SU-DHL-6 (cell line): ENCODE measurements around the gene ZNF462.

Experiments
- H2AFZ ChIP-seq: fragments of 200-600 bp; sonication (generic); 2 replicates; pipeline ENCODE4 v1.6.1; 2014; ENCODE audit warnings: low read depth, mild to moderate bottlenecking, moderate library complexity, mixed read lengths, antibody characterized with exemption, low read length; ENCODE audit not compliant: severe bottlenecking
- H3F3A ChIP-seq: fragments of 200-600 bp; shearing (Covaris generic); 2 replicates; pipeline ENCODE4 v1.6.0; 2016; ENCODE audit warnings: antibody characterized with exemption, mild to moderate bottlenecking; ENCODE audit not compliant: insufficient read depth
- H3K27ac ChIP-seq: fragments of 200-600 bp; sonication (generic); 2 replicates; pipeline ENCODE4 v1.5.1; 2016; ENCODE audit warnings: low read depth, mild to moderate bottlenecking, low read length, moderate library complexity, mixed read lengths
- H3K27me3 ChIP-seq: fragments of 200-600 bp; sonication (generic), shearing (Covaris generic); 2 replicates; pipeline ENCODE4 v1.6.0; 2014; ENCODE audit warnings: mild to moderate bottlenecking, low read length
- H3K36me3 ChIP-seq: fragments of 200-600 bp; sonication (generic); 2 replicates; pipeline ENCODE4 v1.6.1; 2014; ENCODE audit warnings: mild to moderate bottlenecking, low read length, mixed read lengths
- H3K4me2 ChIP-seq: fragments of 300-600, 200-600 bp; shearing (Covaris generic), sonication (generic); 2 replicates; pipeline ENCODE4 v1.6.0; 2014; ENCODE audit warnings: low read length, low read depth, mild to moderate bottlenecking; ENCODE audit not compliant: poor library complexity, severe bottlenecking
- H3K4me3 ChIP-seq: fragments of 200-600 bp; sonication (generic); 2 replicates; pipeline ENCODE4 v1.5.1; 2014; ENCODE audit warnings: antibody characterized with exemption, low read length, mild to moderate bottlenecking, mixed read lengths; ENCODE audit not compliant: insufficient read depth, poor library complexity, severe bottlenecking
- H3K79me2 ChIP-seq: fragments of 200-600 bp; sonication (generic); 2 replicates; pipeline ENCODE4 v1.6.1; 2014; ENCODE audit warnings: mild to moderate bottlenecking, low read length, moderate library complexity; ENCODE audit not compliant: insufficient read depth
- H3K9ac ChIP-seq: fragments of 200-600 bp; sonication (generic); 2 replicates; pipeline ENCODE4 v1.7.0; 2014; ENCODE audit warnings: mild to moderate bottlenecking, low read length
- H3K9me2 ChIP-seq: fragments of 200-600 bp; sonication (generic); replicated peaks from 2 replicates; pipeline ENCODE4 v1.6.1; 2014; ENCODE audit warnings: low read length; ENCODE audit not compliant: insufficient read depth
- H3K9me3 ChIP-seq: fragments of 200-600 bp; sonication (generic); 2 replicates; pipeline ENCODE4 v1.6.1; 2014; ENCODE audit warnings: low read length, mixed read lengths; ENCODE audit not compliant: insufficient read depth
- H4K20me1 ChIP-seq: fragments of 200-600 bp; sonication (generic); 2 replicates; pipeline ENCODE4 v1.6.1; 2014; ENCODE audit warnings: low read depth, mild to moderate bottlenecking, antibody characterized with exemption, low read length, moderate library complexity, mixed read lengths
- EZH2phosphoT487 ChIP-seq: fragments of 200-600 bp; sonication (generic), shearing (Covaris generic); conservative IDR thresholded peaks from 2 replicates; pipeline ENCODE4 v1.6.1; 2018; ENCODE audit warnings: mild to moderate bottlenecking, antibody characterized with exemption, low read length, moderate library complexity, mixed read lengths
- TF ChIP-seq, protein P1 (sequence below): fragments of 200-600 bp; sonication (generic); IDR thresholded peaks from one replicate; pipeline ENCODE4 v1.5.1; 2017; ENCODE audit warnings: antibody characterized with exemption, mild to moderate bottlenecking, low read length, moderate library complexity; ENCODE audit not compliant: insufficient read depth, poor library complexity, severe bottlenecking

The ZNF462 gene

DNA sequence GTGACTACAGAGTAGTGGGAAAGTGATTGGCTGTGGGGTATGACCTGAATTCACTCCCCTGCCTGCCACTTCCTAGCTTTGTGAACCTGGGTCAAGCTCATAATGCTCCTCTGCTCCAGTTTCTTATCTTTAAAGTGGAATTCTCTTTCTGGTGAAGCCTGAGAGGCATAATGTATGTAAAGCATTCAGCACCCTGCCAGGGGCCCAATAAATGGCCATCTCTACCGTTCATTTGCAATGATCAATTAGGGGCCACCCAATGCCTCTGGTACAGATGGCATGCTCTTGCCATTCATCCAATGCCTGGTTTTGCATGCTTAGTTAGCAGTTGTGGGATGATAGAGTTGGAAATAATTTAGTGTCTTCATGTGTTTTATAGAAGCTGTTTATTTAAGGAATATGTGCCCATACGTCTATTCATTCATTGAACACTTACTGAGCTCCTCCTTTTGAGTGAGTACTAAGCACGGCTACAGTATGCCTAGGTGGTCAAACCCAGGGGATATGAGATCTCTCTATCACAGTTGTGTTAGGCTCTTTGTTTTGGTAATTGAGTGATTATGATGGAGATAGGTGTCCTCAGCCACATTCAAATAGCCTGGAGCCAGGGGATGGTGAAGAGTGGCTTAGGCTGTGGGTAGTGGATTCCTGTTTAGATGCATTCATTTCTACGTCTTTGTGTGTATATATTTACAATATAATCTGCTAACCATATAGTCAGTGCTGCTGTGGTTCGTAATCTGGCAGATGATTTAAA is 15.3 kb downstream of the ZNF462 start:
- Histone ChIP-seq H3K79me2 (no peaks in the 10 kb centered on the region), H3K36me3 (no peaks in the 10 kb centered on the region), H3K9me2 (no peaks in the 10 kb centered on the region), H3F3A (no peaks in the 10 kb centered on the region), H3K4me3 (no peak overlapping the region), H3K27ac (no peak overlapping the region), H3K9ac (no peak overlapping the region), H4K20me1 (no peaks in the 10 kb centered on the region), H2AFZ (no peak overlapping the region), H3K4me2 (no peak overlapping the region), H3K9me3 (no peaks in the 10 kb centered on the region), H3K27me3 (no peaks in the 10 kb centered on the region)
- TF ChIP-seq, protein P1, sequence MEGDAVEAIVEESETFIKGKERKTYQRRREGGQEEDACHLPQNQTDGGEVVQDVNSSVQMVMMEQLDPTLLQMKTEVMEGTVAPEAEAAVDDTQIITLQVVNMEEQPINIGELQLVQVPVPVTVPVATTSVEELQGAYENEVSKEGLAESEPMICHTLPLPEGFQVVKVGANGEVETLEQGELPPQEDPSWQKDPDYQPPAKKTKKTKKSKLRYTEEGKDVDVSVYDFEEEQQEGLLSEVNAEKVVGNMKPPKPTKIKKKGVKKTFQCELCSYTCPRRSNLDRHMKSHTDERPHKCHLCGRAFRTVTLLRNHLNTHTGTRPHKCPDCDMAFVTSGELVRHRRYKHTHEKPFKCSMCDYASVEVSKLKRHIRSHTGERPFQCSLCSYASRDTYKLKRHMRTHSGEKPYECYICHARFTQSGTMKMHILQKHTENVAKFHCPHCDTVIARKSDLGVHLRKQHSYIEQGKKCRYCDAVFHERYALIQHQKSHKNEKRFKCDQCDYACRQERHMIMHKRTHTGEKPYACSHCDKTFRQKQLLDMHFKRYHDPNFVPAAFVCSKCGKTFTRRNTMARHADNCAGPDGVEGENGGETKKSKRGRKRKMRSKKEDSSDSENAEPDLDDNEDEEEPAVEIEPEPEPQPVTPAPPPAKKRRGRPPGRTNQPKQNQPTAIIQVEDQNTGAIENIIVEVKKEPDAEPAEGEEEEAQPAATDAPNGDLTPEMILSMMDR: no peak
- TF ChIP-seq EZH2phosphoT487: no peak

DNA sequence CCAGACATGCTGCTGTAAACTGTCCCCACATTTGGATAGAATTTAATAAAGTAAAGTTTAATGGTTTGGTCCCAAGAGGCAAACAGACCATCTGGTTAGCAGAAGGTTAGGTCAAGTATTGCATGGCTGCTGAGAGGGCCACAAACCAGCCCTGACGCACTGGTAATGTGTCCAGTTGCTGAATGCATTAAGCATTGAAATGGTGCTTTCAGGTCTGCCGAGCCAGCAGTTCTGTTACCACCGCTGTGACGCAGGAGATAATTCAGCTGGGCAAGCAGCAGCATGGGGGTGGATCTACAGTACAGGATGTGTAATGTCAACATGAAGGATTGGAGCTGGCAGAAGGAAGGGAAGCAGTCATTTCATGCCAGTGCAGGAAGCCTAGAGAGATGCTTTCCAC is 16.0 kb downstream of the ZNF462 start:
- no peaks in the 10 kb centered on the region for H3K36me3 ChIP-seq
- no peak overlapping the region for H3K4me3 ChIP-seq
- no peak overlapping the region for H2AFZ ChIP-seq
- H3K9me2 ChIP-seq: no peaks in the 10 kb centered on the region
- no peaks in the 10 kb centered on the region for H3F3A ChIP-seq
- no peak overlapping the region for H3K4me2 ChIP-seq
- no peaks in the 10 kb centered on the region for H4K20me1 ChIP-seq
- H3K9ac ChIP-seq: no peak overlapping the region
- H3K27me3 ChIP-seq: no peaks in the 10 kb centered on the region
- no peak overlapping the region for H3K27ac ChIP-seq
- TF ChIP-seq EZH2phosphoT487: no peak
- TF ChIP-seq, protein P1: no peak
- no peaks in the 10 kb centered on the region for H3K79me2 ChIP-seq
- H3K9me3 ChIP-seq: no peaks in the 10 kb centered on the region

DNA sequence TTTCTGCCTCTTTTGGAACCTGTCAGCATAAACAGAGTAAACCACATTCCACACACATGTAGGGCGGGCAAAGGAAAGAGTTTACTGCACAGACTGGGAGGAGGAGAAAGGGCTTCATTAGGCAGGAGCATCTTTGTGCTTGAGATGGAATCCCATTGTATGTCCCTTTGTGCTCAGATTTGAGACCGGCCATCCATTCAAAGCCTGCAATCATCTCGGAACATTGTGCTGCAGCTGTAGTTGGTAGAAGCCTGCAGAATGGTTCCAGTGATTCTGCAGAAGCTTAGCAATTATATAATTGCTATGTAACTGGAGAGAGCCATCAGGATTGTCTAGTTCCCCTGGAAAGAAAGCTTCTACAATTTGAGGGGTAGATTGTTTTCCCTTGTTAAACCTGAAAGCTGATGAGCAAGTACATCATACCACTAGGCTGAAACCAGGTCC is 16.5 kb downstream of the ZNF462 start:
- Histone ChIP-seq H3K79me2 (no peaks in the 10 kb centered on the region), H4K20me1 (no peaks in the 10 kb centered on the region), H2AFZ (no peak overlapping the region), H3K4me2 (no peak overlapping the region), H3K27me3 (no peaks in the 10 kb centered on the region), H3K4me3 (no peak overlapping the region), H3K36me3 (no peaks in the 10 kb centered on the region), H3K9me3 (no peaks in the 10 kb centered on the region), H3F3A (no peaks in the 10 kb centered on the region), H3K9me2 (no peaks in the 10 kb centered on the region), H3K9ac (no peak overlapping the region), H3K27ac (no peak overlapping the region)
- no peak for TF ChIP-seq EZH2phosphoT487

DNA sequence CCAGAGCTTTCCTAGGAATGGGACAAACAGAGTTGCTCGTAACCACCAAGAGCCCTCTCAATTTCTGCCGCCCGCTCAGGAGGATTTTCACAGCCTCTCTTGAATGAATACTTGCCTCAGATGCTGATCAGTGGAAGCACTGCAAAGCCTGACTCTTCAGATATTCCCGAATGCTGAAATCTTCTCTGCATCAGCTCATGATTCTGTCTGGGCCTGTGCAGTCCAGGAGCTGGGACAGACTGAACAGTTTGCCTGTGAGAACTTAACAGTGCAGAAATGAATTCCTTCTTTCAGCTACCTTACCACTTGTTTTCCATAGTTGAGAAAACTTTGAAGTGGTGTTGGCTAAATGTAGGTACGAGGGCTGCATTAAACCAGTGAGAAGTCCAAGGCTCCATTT is 17.1 kb downstream of the ZNF462 start:
- no peak overlapping the region for H3K9ac ChIP-seq
- TF ChIP-seq EZH2phosphoT487: no peak
- TF ChIP-seq, protein P1: no peak
- H3K27me3 ChIP-seq: no peaks in the 10 kb centered on the region
- no peaks in the 10 kb centered on the region for H3K36me3 ChIP-seq
- H4K20me1 ChIP-seq: no peaks in the 10 kb centered on the region
- H3K79me2 ChIP-seq: no peaks in the 10 kb centered on the region
- no peak overlapping the region for H3K4me2 ChIP-seq
- H3K9me3 ChIP-seq: no peaks in the 10 kb centered on the region
- no peaks in the 10 kb centered on the region for H3F3A ChIP-seq
- no peak overlapping the region for H3K4me3 ChIP-seq
- H2AFZ ChIP-seq: no peak overlapping the region
- no peaks in the 10 kb centered on the region for H3K9me2 ChIP-seq
- no peak overlapping the region for H3K27ac ChIP-seq
